K562 (cell line): ENCODE measurements around the gene TTC27. TPM values are rescaled to one million over a fixed set of nuclear protein-coding genes. Genes with fewer than 3 reads are reported as not detected.

ENCODE experiments used
- ATAC-seq: fragments of 200-7000 bp; cut with Tn5 transposase; 3 replicates; pipeline ENCODE4 v1.9.1; 2020; ENCODE audit warnings: moderate library complexity
- BruUV-seq: library from RNA; stranded (reverse); fragments of 400-500 nt; replicated peaks from 2 replicates; lab custom pipeline; 2021; lab: Mats Ljungman, UMichigan
- CTCF ChIA-PET: fragments of 300-600 bp; formaldehyde crosslinking; extraction: SDS; loops from one replicate; lab custom pipeline; 2021; ENCODE audit warnings: low intra/inter-chr PET ratio; lab: Yijun Ruan, JAX
- POLR2A ChIA-PET: fragments of 300-600, 350-650 bp; sonication (Branson Sonifier 250); formaldehyde crosslinking; extraction: SDS; loops from one replicate; lab custom pipeline; 2021; ENCODE audit warnings: antibody characterized with exemption, inconsistent platforms; lab: Yijun Ruan, JAX
- DNase-seq, 4 experiments: peaks; one replicate each; pipeline versions ENCODE4 v3.0.0 to v3.0.0-alpha.2; 2011 to 2018; ENCODE audit warnings: low spot score in 3 of 4, mixed read lengths in 3 of 4; ENCODE audit errors: extremely low read depth in 1 of 4
- FAIRE-seq: peaks from 2 replicates; lab custom pipeline; 2011; peaks lifted over from hg19 to GRCh38; lab: Jason Lieb, UNC
- H2AFZ ChIP-seq: 2 replicates; pipeline ENCODE4 v1.6.0; 2011; ENCODE audit warnings: low read depth, low read length, control low read depth, inconsistent platforms
- H3K27ac ChIP-seq: fragments of 200-600 bp; 3 replicates; pipeline ENCODE4 v1.8.0; 2011; ENCODE audit warnings: low read depth, mild to moderate bottlenecking, control low read depth, inconsistent platforms, low read length, moderate library complexity, mixed read lengths; ENCODE audit errors: extremely low read depth
- H3K27me3 ChIP-seq, 2 experiments: fragments of 300-600 bp in 1 of 2; 2 replicates in 1 of 2; 3 replicates in 1 of 2; pipeline versions ENCODE4 v1.6.0 to v1.8.0; 2011; ENCODE audit warnings: inconsistent platforms in 2 of 2, low read length in 2 of 2, mild to moderate bottlenecking in 1 of 2, mixed read lengths in 1 of 2, moderate library complexity in 1 of 2; ENCODE audit not compliant: control insufficient read depth in 2 of 2, insufficient read depth in 2 of 2
- H3K36me3 ChIP-seq: fragments of 300-600 bp; 3 replicates; pipeline ENCODE4 v1.8.0; 2011; ENCODE audit warnings: mild to moderate bottlenecking, low read length, inconsistent platforms; ENCODE audit not compliant: control insufficient read depth, insufficient read depth
- H3K4me1 ChIP-seq, 2 experiments: fragments of 200-600 bp in 1 of 2; replicated peaks in 1 of 2; 2 replicates in 1 of 2; 3 replicates in 1 of 2; pipeline versions ENCODE4 v1.5.1 to v1.8.0; 2011; ENCODE audit warnings: inconsistent platforms in 2 of 2, low read length in 2 of 2, mild to moderate bottlenecking in 1 of 2, mixed read lengths in 1 of 2, moderate library complexity in 1 of 2; ENCODE audit not compliant: control insufficient read depth in 2 of 2, insufficient read depth in 2 of 2
- H3K4me2 ChIP-seq: 2 replicates; pipeline ENCODE4 v1.6.1; 2011; ENCODE audit warnings: low read length, control low read depth, inconsistent platforms, mixed read lengths; ENCODE audit not compliant: insufficient read depth
- H3K4me3 ChIP-seq: fragments of 200-600 bp; sonication (generic), shearing (Covaris generic); 2 replicates; pipeline ENCODE4 v1.5.1; 2016; ENCODE audit warnings: control low read depth, inconsistent platforms
- H3K79me2 ChIP-seq: fragments of 200-600 bp; 3 replicates; pipeline ENCODE4 v1.8.0; 2011; ENCODE audit warnings: low read length, inconsistent platforms; ENCODE audit not compliant: control insufficient read depth, insufficient read depth
- H3K9ac ChIP-seq, 2 experiments: 2 replicates each; pipeline versions ENCODE4 v1.6.0 to v1.6.1; 2011; ENCODE audit warnings: low read depth in 2 of 2, low read length in 2 of 2, control low read depth in 1 of 2, inconsistent platforms in 1 of 2, mild to moderate bottlenecking in 1 of 2, mixed read lengths in 1 of 2; ENCODE audit not compliant: insufficient read depth in 1 of 2
- H3K9me1 ChIP-seq: one replicate; pipeline ENCODE4 v1.6.0; 2011; ENCODE audit warnings: inconsistent platforms, mild to moderate bottlenecking, low read length, moderate library complexity; ENCODE audit not compliant: control insufficient read depth, insufficient read depth
- H3K9me3 ChIP-seq: replicated peaks from 2 replicates; pipeline ENCODE4 v1.5.1; 2011; ENCODE audit warnings: low read depth, low read length, inconsistent platforms; ENCODE audit not compliant: control insufficient read depth, insufficient read depth
- H4K20me1 ChIP-seq: replicated peaks from 2 replicates; pipeline ENCODE4 v1.6.1; 2011; ENCODE audit warnings: low read length, inconsistent platforms, mixed read lengths; ENCODE audit not compliant: control insufficient read depth, insufficient read depth
- ARID1B ChIP-seq: fragments of 450-650 bp; IDR thresholded peaks from 2 replicates; pipeline ENCODE4 v1.6.1; 2016; ENCODE audit warnings: antibody characterized with exemption, mild to moderate bottlenecking, inconsistent platforms
- ARNT ChIP-seq, 2 experiments: fragments of 450-650 bp; IDR thresholded peaks; 2 replicates each; pipeline ENCODE4 v1.6.1; 2016; ENCODE audit warnings: mild to moderate bottlenecking in 1 of 2
- ATF7 ChIP-seq: fragments of 450-650 bp; IDR thresholded peaks from 2 replicates; pipeline ENCODE4 v1.7.1; 2014; ENCODE audit warnings: mild to moderate bottlenecking, moderate library complexity
- CEBPB ChIP-seq: fragments of 450-650 bp; IDR thresholded peaks from 2 replicates; pipeline ENCODE4 v1.6.1; 2016; ENCODE audit warnings: missing genetic modification characterization, missing compliant biosample characterization
- CEBPG ChIP-seq, 3 experiments: fragments of 200-800 bp in 1 of 3; sonication (Bioruptor generic) in 1 of 3; sonication (generic) in 1 of 3; formaldehyde crosslinking in 1 of 3; IDR thresholded peaks in 2 of 3; conservative IDR thresholded peaks in 1 of 3; 2 replicates each; pipeline versions ENCODE4 v1.6.1 to v1.8.0; 2016 to 2022; ENCODE audit warnings: missing compliant biosample characterization in 2 of 3, missing genetic modification characterization in 2 of 3, mild to moderate bottlenecking in 1 of 3, missing genetic modification reagents in 1 of 3
- DPF2 ChIP-seq: fragments of 450-650 bp; IDR thresholded peaks from 2 replicates; pipeline ENCODE4 v1.6.1; 2016
- FOSL1 ChIP-seq: fragments of 200-800 bp; sonication (Bioruptor generic); conservative IDR thresholded peaks from 2 replicates; pipeline ENCODE4 v1.6.1; 2016; ENCODE audit warnings: missing genetic modification characterization, missing compliant biosample characterization
- JUND ChIP-seq, 2 experiments: IDR thresholded peaks; 2 replicates in 1 of 2; 3 replicates in 1 of 2; pipeline ENCODE4 v1.6.1; 2011; ENCODE audit warnings: borderline replicate concordance in 2 of 2, low read depth in 2 of 2, low read length in 2 of 2, improper control_type of control experiment in 1 of 2, missing biosample characterization in 1 of 2, missing genetic modification characterization in 1 of 2, missing genetic modification reagents in 1 of 2
- MEIS2 ChIP-seq: fragments of 450-650 bp; IDR thresholded peaks from 2 replicates; pipeline ENCODE4 v1.6.1; 2014; ENCODE audit warnings: mild to moderate bottlenecking; ENCODE audit not compliant: partially characterized antibody
- SMARCA4 ChIP-seq: fragments of 450-650 bp; IDR thresholded peaks from 2 replicates; pipeline ENCODE4 v1.6.1; 2016
- SOX6 ChIP-seq: fragments of 450-650 bp; IDR thresholded peaks from 2 replicates; pipeline ENCODE4 v1.6.1; 2014; ENCODE audit warnings: mild to moderate bottlenecking
- ZNF507 ChIP-seq: conservative IDR thresholded peaks from 2 replicates; pipeline ENCODE4 v1.6.1; 2017; ENCODE audit warnings: missing genetic modification characterization, missing compliant biosample characterization
- WGBS: fragments of 100-300 bp; shearing (Covaris generic); methylation state at CpG from one replicate; pipeline ENCODE4 v1.1.6; 2016; ENCODE audit warnings: low coverage, mixed read lengths; ENCODE audit not compliant: insufficient coverage; ENCODE audit errors: missing lambda C conversion rate; 5-methylcytosine and 5-hydroxymethylcytosine counted together
- in situ Hi-C: fragments of 300-500 bp; cut with MboI; formaldehyde crosslinking; loops from 4 replicates; pipeline ENCODE4 v1.15.0; 2018; ENCODE audit warnings: inconsistent platforms, mixed read lengths
- intact Hi-C: fragments of 100-400 bp; cut with micrococcal nuclease; formaldehyde crosslinking; loops from 2 replicates; pipeline ENCODE4 v1.14.2; 2022
- polyA plus RNA-seq, 8 experiments: library from polyadenylated mRNA; depleted of rRNA in 4 of 8; stranded (reverse) in 5 of 8; unstranded in 3 of 8; fragments of >200 nt; fragmentation: Nextera tagmentation in 2 of 8; fragmentation: Illumina TruSeq in 1 of 8; extraction: Ambion mirVana in 2 of 8; extraction: Trizol in 1 of 8; gene quantifications; 2 replicates each; pipeline versions ENCODE4 v1.2.1 to v1.2.3, GENCODE V29; 2011 to 2014; ENCODE audit warnings: inconsistent platforms in 1 of 8, missing spikeins in 1 of 8
- total RNA-seq, 7 experiments: library from RNA; depleted of rRNA in 6 of 7; stranded (reverse); fragments of >200 nt in 6 of 7; fragmentation: Illumina TruSeq in 2 of 7; extraction: Trizol in 2 of 7; gene quantifications; 2 replicates each; pipeline versions ENCODE4 v1.2.1 to v1.2.3, GENCODE V29; 2011 to 2021; ENCODE audit warnings: low replicate concordance in 1 of 7
- TF ChIP-seq, protein P1 (sequence below): fragments of 450-650 bp; formaldehyde crosslinking; IDR thresholded peaks from 2 replicates; pipeline ENCODE4 v1.4.0; 2022; ENCODE audit warnings: mild to moderate bottlenecking, moderate library complexity
- TF ChIP-seq, protein P2 (sequence below), 2 experiments: fragments of 450-650 bp in 1 of 2; sonication (generic) in 1 of 2; formaldehyde crosslinking in 1 of 2; IDR thresholded peaks in 1 of 2; conservative IDR thresholded peaks in 1 of 2; 2 replicates each; pipeline versions ENCODE4 v1.6.1 to v1.8.1; 2016 to 2023; ENCODE audit warnings: mild to moderate bottlenecking in 2 of 2, moderate library complexity in 2 of 2, inconsistent platforms in 1 of 2, missing genetic modification reagents in 1 of 2
- TF ChIP-seq, protein P3 (sequence below): fragments of 450-650 bp; IDR thresholded peaks from one replicate; pipeline ENCODE4 v1.6.1; 2018; ENCODE audit warnings: mild to moderate bottlenecking, moderate library complexity; ENCODE audit not compliant: partially characterized antibody

The TTC27 gene
- total and polyA plus RNA-seq, 9 of the 15 experiments (the other 6 are each of a cell fraction or from before 2014, with no cell fraction given): 44.3 to 93.4 (median 57.3) TPM

DNA sequence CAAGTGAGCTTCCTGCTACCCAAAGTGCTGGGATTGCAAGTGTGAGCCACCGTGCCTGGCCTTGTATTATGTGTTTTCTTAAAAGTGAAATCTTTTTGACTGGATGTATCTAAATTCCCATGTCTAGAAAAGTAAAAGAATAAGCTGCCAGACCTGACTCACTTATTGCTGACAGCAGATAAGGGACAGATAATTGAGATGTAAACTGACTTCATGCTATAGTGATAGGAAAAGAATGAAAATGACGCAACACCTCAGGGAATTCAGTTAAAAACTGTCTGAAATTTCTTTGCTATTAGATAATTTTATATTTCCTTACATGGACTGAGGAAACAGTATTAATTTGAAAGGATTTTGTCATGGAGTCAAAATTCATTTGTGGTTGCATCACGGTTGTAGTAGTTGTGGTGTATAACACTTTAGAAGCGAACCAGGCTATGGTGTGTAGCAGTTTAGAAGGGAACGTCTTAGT lies 19.4 kb downstream of the TTC27 start:
- Histone ChIP-seq H3K27me3 (no peaks in the 10 kb centered on the region), H3K9me1 (no peaks in the 10 kb centered on the region), H3K4me1 (peaks cover 0 to 8% of the 10 kb centered on the region in 2 experiments; a peak in 2 of 5 replicates), H4K20me1 (no peaks in the 10 kb centered on the region), H3K79me2 (no peaks in the 10 kb centered on the region), H2AFZ (no peak overlapping the region), H3K4me3 (no peak overlapping the region), H3K27ac (0 out of 3 replicates have a peak overlapping the region, but pooled peaks have one; percentile 25), H3K4me2 (no peak overlapping the region), H3K36me3 (peaks cover 71% of the 10 kb centered on the region), H3K9ac (no peak overlapping the region), H3K9me3 (no peaks in the 10 kb centered on the region)
- ATAC-seq (peak; percentile 38; the same call in 1 of the 3 replicates), DNase-seq (no peak), FAIRE-seq (no peak)
- in situ Hi-C loops (no loop called here), intact Hi-C loops (no loop called here)
- ChIA-PET CTCF (no interaction called here), POLR2A (interaction anchor here (0.6 to 2.6 kb wide), 3 partner anchors 10 to 280 kb away, joined by 3 to 7 read pairs (median 5); no protein-coding TSS in a partner anchor)
- TF ChIP-seq ARNT (IDR thresholded peaks at IDR 0.05): no peak
- TF ChIP-seq SOX6: peak; percentile 72
- peak; percentile 54 for TF ChIP-seq MEIS2
- TF ChIP-seq SMARCA4: peak; percentile 29; the same call in 1 of the 2 replicates
- no peak; the same call in 1 of the 2 replicates for TF ChIP-seq CEBPG (CRISPR knock-in tag; IDR thresholded peaks at IDR 0.05)
- TF ChIP-seq CEBPG (tag; conservative IDR thresholded peaks at IDR 0.05 in 1 of 2, IDR thresholded peaks at IDR 0.05 in 1 of 2): peak; percentile 86 to 92
- TF ChIP-seq, protein P1, sequence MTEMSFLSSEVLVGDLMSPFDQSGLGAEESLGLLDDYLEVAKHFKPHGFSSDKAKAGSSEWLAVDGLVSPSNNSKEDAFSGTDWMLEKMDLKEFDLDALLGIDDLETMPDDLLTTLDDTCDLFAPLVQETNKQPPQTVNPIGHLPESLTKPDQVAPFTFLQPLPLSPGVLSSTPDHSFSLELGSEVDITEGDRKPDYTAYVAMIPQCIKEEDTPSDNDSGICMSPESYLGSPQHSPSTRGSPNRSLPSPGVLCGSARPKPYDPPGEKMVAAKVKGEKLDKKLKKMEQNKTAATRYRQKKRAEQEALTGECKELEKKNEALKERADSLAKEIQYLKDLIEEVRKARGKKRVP (CRISPR knock-in tag): peak; percentile 41; the same call in 1 of the 2 replicates
- TF ChIP-seq, protein P2, sequence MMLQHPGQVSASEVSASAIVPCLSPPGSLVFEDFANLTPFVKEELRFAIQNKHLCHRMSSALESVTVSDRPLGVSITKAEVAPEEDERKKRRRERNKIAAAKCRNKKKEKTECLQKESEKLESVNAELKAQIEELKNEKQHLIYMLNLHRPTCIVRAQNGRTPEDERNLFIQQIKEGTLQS (IDR thresholded peaks at IDR 0.05): peak; percentile 87
- TF ChIP-seq, protein P2 (CRISPR knock-in tag; conservative IDR thresholded peaks at IDR 0.05): no peak
- TF ChIP-seq, protein P3, sequence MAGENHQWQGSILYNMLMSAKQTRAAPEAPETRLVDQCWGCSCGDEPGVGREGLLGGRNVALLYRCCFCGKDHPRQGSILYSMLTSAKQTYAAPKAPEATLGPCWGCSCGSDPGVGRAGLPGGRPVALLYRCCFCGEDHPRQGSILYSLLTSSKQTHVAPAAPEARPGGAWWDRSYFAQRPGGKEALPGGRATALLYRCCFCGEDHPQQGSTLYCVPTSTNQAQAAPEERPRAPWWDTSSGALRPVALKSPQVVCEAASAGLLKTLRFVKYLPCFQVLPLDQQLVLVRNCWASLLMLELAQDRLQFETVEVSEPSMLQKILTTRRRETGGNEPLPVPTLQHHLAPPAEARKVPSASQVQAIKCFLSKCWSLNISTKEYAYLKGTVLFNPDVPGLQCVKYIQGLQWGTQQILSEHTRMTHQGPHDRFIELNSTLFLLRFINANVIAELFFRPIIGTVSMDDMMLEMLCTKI: no peak
- no peak for TF ChIP-seq ZNF507 (tag)
- TF ChIP-seq ATF7: peak; percentile 73; the same call in 1 of the 2 replicates
- peak; percentile 54; the same call in 1 of the 2 replicates for TF ChIP-seq JUND (IDR thresholded peaks at IDR 0.05; ENCODE audit: borderline replicate concordance, low read depth, low read length)
- peak; percentile 61; the same call in 1 of the 3 replicates for TF ChIP-seq JUND (tag; IDR thresholded peaks at IDR 0.05; ENCODE audit: borderline replicate concordance, low read depth, low read length)
- peak; percentile 80 for TF ChIP-seq CEBPB
- TF ChIP-seq DPF2: 0 out of 2 replicates have a peak, but pooled peaks have one; percentile 38
- TF ChIP-seq FOSL1 (tag): peak; percentile 52; the same call in 1 of the 2 replicates
- TF ChIP-seq ARID1B: peak; percentile 33; the same call in 1 of the 2 replicates
- BruUV-seq: TSS peak; percentile 16
- WGBS: 72% methylated on average over 5 of the region's 5 CpGs
